K562 (cell line): ENCODE data around the gene ARSI. TPM values are rescaled to one million over a fixed set of nuclear protein-coding genes. Genes with fewer than 3 reads are reported as not detected.

Experiments used
- ATAC-seq: fragments of 200-7000 bp; cut with Tn5 transposase; 3 replicates; pipeline ENCODE4 v1.9.1; 2020; ENCODE audit warnings: moderate library complexity
- BruUV-seq: library from RNA; stranded (reverse); fragments of 400-500 nt; replicated peaks from 2 replicates; lab custom pipeline; 2021; lab: Mats Ljungman, UMichigan
- CTCF ChIA-PET: fragments of 300-600 bp; formaldehyde crosslinking; extraction: SDS; loops from one replicate; lab custom pipeline; 2021; ENCODE audit warnings: low intra/inter-chr PET ratio; lab: Yijun Ruan, JAX
- POLR2A ChIA-PET: fragments of 300-600, 350-650 bp; sonication (Branson Sonifier 250); formaldehyde crosslinking; extraction: SDS; loops from one replicate; lab custom pipeline; 2021; ENCODE audit warnings: antibody characterized with exemption, inconsistent platforms; lab: Yijun Ruan, JAX
- DNase-seq, 4 experiments: peaks; one replicate each; pipeline versions ENCODE4 v3.0.0 to v3.0.0-alpha.2; 2011 to 2018; ENCODE audit warnings: low spot score in 3 of 4, mixed read lengths in 3 of 4; ENCODE audit errors: extremely low read depth in 1 of 4
- FAIRE-seq: peaks from 2 replicates; lab custom pipeline; 2011; peaks lifted over from hg19 to GRCh38; lab: Jason Lieb, UNC
- H2AFZ ChIP-seq: 2 replicates; pipeline ENCODE4 v1.6.0; 2011; ENCODE audit warnings: low read depth, low read length, control low read depth, inconsistent platforms
- H3K27ac ChIP-seq: fragments of 200-600 bp; 3 replicates; pipeline ENCODE4 v1.8.0; 2011; ENCODE audit warnings: low read depth, mild to moderate bottlenecking, control low read depth, inconsistent platforms, low read length, moderate library complexity, mixed read lengths; ENCODE audit errors: extremely low read depth
- H3K27me3 ChIP-seq, 2 experiments: fragments of 300-600 bp in 1 of 2; 2 replicates in 1 of 2; 3 replicates in 1 of 2; pipeline versions ENCODE4 v1.6.0 to v1.8.0; 2011; ENCODE audit warnings: inconsistent platforms in 2 of 2, low read length in 2 of 2, mild to moderate bottlenecking in 1 of 2, mixed read lengths in 1 of 2, moderate library complexity in 1 of 2; ENCODE audit not compliant: control insufficient read depth in 2 of 2, insufficient read depth in 2 of 2
- H3K36me3 ChIP-seq: fragments of 300-600 bp; 3 replicates; pipeline ENCODE4 v1.8.0; 2011; ENCODE audit warnings: mild to moderate bottlenecking, low read length, inconsistent platforms; ENCODE audit not compliant: control insufficient read depth, insufficient read depth
- H3K4me1 ChIP-seq, 2 experiments: fragments of 200-600 bp in 1 of 2; replicated peaks in 1 of 2; 2 replicates in 1 of 2; 3 replicates in 1 of 2; pipeline versions ENCODE4 v1.5.1 to v1.8.0; 2011; ENCODE audit warnings: inconsistent platforms in 2 of 2, low read length in 2 of 2, mild to moderate bottlenecking in 1 of 2, mixed read lengths in 1 of 2, moderate library complexity in 1 of 2; ENCODE audit not compliant: control insufficient read depth in 2 of 2, insufficient read depth in 2 of 2
- H3K4me2 ChIP-seq: 2 replicates; pipeline ENCODE4 v1.6.1; 2011; ENCODE audit warnings: low read length, control low read depth, inconsistent platforms, mixed read lengths; ENCODE audit not compliant: insufficient read depth
- H3K4me3 ChIP-seq: fragments of 200-600 bp; sonication (generic), shearing (Covaris generic); 2 replicates; pipeline ENCODE4 v1.5.1; 2016; ENCODE audit warnings: control low read depth, inconsistent platforms
- H3K79me2 ChIP-seq: fragments of 200-600 bp; 3 replicates; pipeline ENCODE4 v1.8.0; 2011; ENCODE audit warnings: low read length, inconsistent platforms; ENCODE audit not compliant: control insufficient read depth, insufficient read depth
- H3K9ac ChIP-seq, 2 experiments: 2 replicates each; pipeline versions ENCODE4 v1.6.0 to v1.6.1; 2011; ENCODE audit warnings: low read depth in 2 of 2, low read length in 2 of 2, control low read depth in 1 of 2, inconsistent platforms in 1 of 2, mild to moderate bottlenecking in 1 of 2, mixed read lengths in 1 of 2; ENCODE audit not compliant: insufficient read depth in 1 of 2
- H3K9me1 ChIP-seq: one replicate; pipeline ENCODE4 v1.6.0; 2011; ENCODE audit warnings: inconsistent platforms, mild to moderate bottlenecking, low read length, moderate library complexity; ENCODE audit not compliant: control insufficient read depth, insufficient read depth
- H3K9me3 ChIP-seq: replicated peaks from 2 replicates; pipeline ENCODE4 v1.5.1; 2011; ENCODE audit warnings: low read depth, low read length, inconsistent platforms; ENCODE audit not compliant: control insufficient read depth, insufficient read depth
- H4K20me1 ChIP-seq: replicated peaks from 2 replicates; pipeline ENCODE4 v1.6.1; 2011; ENCODE audit warnings: low read length, inconsistent platforms, mixed read lengths; ENCODE audit not compliant: control insufficient read depth, insufficient read depth
- ARID1B ChIP-seq: fragments of 450-650 bp; IDR thresholded peaks from 2 replicates; pipeline ENCODE4 v1.6.1; 2016; ENCODE audit warnings: antibody characterized with exemption, mild to moderate bottlenecking, inconsistent platforms
- BCOR ChIP-seq: fragments of 450-650 bp; IDR thresholded peaks from 2 replicates; pipeline ENCODE4 v1.6.1; 2016
- BHLHE40 ChIP-seq: IDR thresholded peaks from 2 replicates; pipeline ENCODE4 v1.6.1; 2011; ENCODE audit warnings: low read length, improper control_type of control experiment
- CBFA2T3 ChIP-seq: fragments of 450-650 bp; IDR thresholded peaks from 2 replicates; pipeline ENCODE4 v1.6.1; 2017
- EGR1 ChIP-seq: fragments of 450-650 bp; conservative IDR thresholded peaks from 2 replicates; pipeline ENCODE4 v1.6.1; 2017; ENCODE audit warnings: mild to moderate bottlenecking
- EWSR1 ChIP-seq: fragments of 450-650 bp; IDR thresholded peaks from 2 replicates; pipeline ENCODE4 v1.6.1; 2018; ENCODE audit warnings: borderline replicate concordance, mild to moderate bottlenecking, low read depth, moderate library complexity; ENCODE audit not compliant: partially characterized antibody
- FOXJ3 ChIP-seq: sonication (generic); formaldehyde crosslinking; IDR thresholded peaks from 2 replicates; pipeline ENCODE4 v1.4.0; 2020; ENCODE audit warnings: mild to moderate bottlenecking, missing genetic modification reagents
- FOXP1 ChIP-seq: sonication (generic); formaldehyde crosslinking; IDR thresholded peaks from 2 replicates; pipeline ENCODE4 v1.8.0; 2022; ENCODE audit warnings: mild to moderate bottlenecking, missing genetic modification reagents
- KDM1A ChIP-seq, 2 experiments: fragments of 450-650 bp; IDR thresholded peaks; 2 replicates each; pipeline ENCODE4 v1.6.1; 2016; ENCODE audit warnings: mild to moderate bottlenecking in 2 of 2
- MYNN ChIP-seq, 2 experiments: sonication (generic); formaldehyde crosslinking in 1 of 2; IDR thresholded peaks; 2 replicates each; pipeline versions ENCODE4 v1.5.0 to v1.6.1; 2016 to 2020; ENCODE audit warnings: antibody characterized with exemption in 1 of 2, missing genetic modification reagents in 1 of 2
- SETDB1 ChIP-seq: IDR thresholded peaks from one replicate; pipeline ENCODE4 v1.6.1; 2012; ENCODE audit warnings: low read length, control low read depth, inconsistent platforms
- SMAD1 ChIP-seq: fragments of 150-350 bp; IDR thresholded peaks from 2 replicates; pipeline ENCODE4 v1.6.1; 2014; ENCODE audit warnings: low read length, low read depth; ENCODE audit not compliant: partially characterized antibody
- SMARCA4 ChIP-seq: fragments of 450-650 bp; IDR thresholded peaks from 2 replicates; pipeline ENCODE4 v1.6.1; 2016
- SMC3 ChIP-seq: conservative IDR thresholded peaks from 2 replicates; pipeline ENCODE4 v1.6.1; 2011; ENCODE audit warnings: low read depth, low read length, improper control_type of control experiment; ENCODE audit not compliant: insufficient read depth
- SPI1 ChIP-seq: IDR thresholded peaks from 2 replicates; pipeline ENCODE4 v1.6.1; 2011; ENCODE audit warnings: low read depth, low read length, control low read depth, borderline replicate concordance
- STAG1 ChIP-seq: sonication (generic); formaldehyde crosslinking; IDR thresholded peaks from 2 replicates; pipeline ENCODE4 v1.5.0; 2020; ENCODE audit warnings: missing genetic modification reagents, borderline replicate concordance
- U2AF2 ChIP-seq: fragments of 200-400 bp; formaldehyde crosslinking; optimal IDR thresholded peaks from 2 replicates; pipeline ENCODE3; 2017; ENCODE audit warnings: low read depth, mild to moderate bottlenecking, low read length
- ZBTB7A ChIP-seq: IDR thresholded peaks from 2 replicates; pipeline ENCODE4 v1.6.1; 2011; ENCODE audit warnings: low read depth, mild to moderate bottlenecking, low read length, moderate library complexity, borderline replicate concordance; ENCODE audit not compliant: control insufficient read depth
- ZFP36 ChIP-seq: fragments of 150-350 bp; IDR thresholded peaks from 2 replicates; pipeline ENCODE4 v1.6.1; 2018; ENCODE audit warnings: low read length, low read depth; ENCODE audit not compliant: partially characterized antibody
- WGBS: fragments of 100-300 bp; shearing (Covaris generic); methylation state at CpG from one replicate; pipeline ENCODE4 v1.1.6; 2016; ENCODE audit warnings: low coverage, mixed read lengths; ENCODE audit not compliant: insufficient coverage; ENCODE audit errors: missing lambda C conversion rate; 5-methylcytosine and 5-hydroxymethylcytosine counted together
- in situ Hi-C: fragments of 300-500 bp; cut with MboI; formaldehyde crosslinking; loops from 4 replicates; pipeline ENCODE4 v1.15.0; 2018; ENCODE audit warnings: inconsistent platforms, mixed read lengths
- intact Hi-C: fragments of 100-400 bp; cut with micrococcal nuclease; formaldehyde crosslinking; loops from 2 replicates; pipeline ENCODE4 v1.14.2; 2022
- polyA plus RNA-seq, 8 experiments: library from polyadenylated mRNA; depleted of rRNA in 4 of 8; stranded (reverse) in 5 of 8; unstranded in 3 of 8; fragments of >200 nt; fragmentation: Nextera tagmentation in 2 of 8; fragmentation: Illumina TruSeq in 1 of 8; extraction: Ambion mirVana in 2 of 8; extraction: Trizol in 1 of 8; gene quantifications; 2 replicates each; pipeline versions ENCODE4 v1.2.1 to v1.2.3, GENCODE V29; 2011 to 2014; ENCODE audit warnings: inconsistent platforms in 1 of 8, missing spikeins in 1 of 8
- total RNA-seq, 7 experiments: library from RNA; depleted of rRNA in 6 of 7; stranded (reverse); fragments of >200 nt in 6 of 7; fragmentation: Illumina TruSeq in 2 of 7; extraction: Trizol in 2 of 7; gene quantifications; 2 replicates each; pipeline versions ENCODE4 v1.2.1 to v1.2.3, GENCODE V29; 2011 to 2021; ENCODE audit warnings: low replicate concordance in 1 of 7
- TF ChIP-seq, protein P1 (sequence below): sonication (generic); formaldehyde crosslinking; IDR thresholded peaks from 2 replicates; pipeline ENCODE4 v1.8.0; 2022; ENCODE audit warnings: missing genetic modification reagents, mild to moderate bottlenecking, borderline replicate concordance
- TF ChIP-seq, protein P2 (sequence below): IDR thresholded peaks from 2 replicates; pipeline ENCODE4 v1.6.1; 2016; ENCODE audit warnings: missing genetic modification characterization, missing compliant biosample characterization

The ARSI gene
- total and polyA plus RNA-seq, 9 of the 15 experiments (the other 6 are each of a cell fraction or from before 2014, with no cell fraction given) = 0.04 to 0.07 TPM; not detected in 7

DNA sequence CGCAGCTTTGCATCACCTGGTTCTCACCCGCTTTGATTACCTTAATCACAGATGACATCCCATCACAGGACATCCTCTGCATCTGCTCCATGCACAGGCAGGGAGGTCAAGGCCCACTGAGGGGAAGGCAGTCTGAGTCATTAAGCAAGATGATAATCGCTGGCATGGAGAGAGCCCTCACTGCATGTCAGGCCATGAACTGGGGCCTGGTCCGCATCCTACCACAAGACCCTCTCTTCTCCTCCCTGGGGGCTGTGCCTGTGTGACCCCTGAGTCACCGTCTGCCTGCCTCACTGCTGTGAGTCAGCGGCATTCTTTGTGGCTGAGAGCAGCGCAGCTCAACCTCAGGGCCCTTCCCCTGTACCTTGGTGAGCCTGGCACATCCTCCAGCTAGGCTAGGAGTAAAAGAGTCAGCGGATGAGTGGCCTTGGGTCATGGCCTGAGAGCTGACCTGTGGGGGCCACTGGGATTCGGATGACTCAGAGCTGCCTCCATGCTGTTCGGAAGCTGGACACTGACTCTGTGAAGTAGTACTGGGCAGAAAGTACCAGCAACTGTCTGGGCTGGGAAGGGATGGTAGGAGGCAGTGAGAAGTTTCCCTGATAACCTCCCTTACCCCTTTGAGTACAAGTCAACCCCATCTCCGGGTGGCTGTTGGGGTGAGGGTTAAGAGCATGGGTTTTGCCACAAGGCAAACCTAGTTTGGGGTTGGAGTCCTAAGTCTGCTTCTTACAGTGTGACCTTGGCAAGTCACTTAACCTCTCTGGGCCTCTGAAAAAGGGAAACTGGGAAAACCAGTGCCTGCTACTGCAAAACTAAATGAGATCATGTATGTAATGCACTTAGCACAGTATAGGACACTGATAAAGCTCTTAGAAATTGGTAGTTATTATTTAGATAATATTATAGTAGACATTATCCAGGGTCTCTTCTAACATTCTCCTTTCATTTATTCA lies 14.6 kb upstream of the ARSI start:
- no peak overlapping the region for H3K27ac ChIP-seq
- BruUV-seq = no TSS peak
- intact Hi-C loops (no loop called here), in situ Hi-C loops (no loop called here)
- no peaks in the 10 kb centered on the region; the same call in 1 of the 2 replicates for H3K9me3 ChIP-seq
- CTCF ChIA-PET = no interaction called here
- H3K27me3 ChIP-seq = peaks cover 8 to 29% of the 10 kb centered on the region in 2 experiments; a peak in 4 of 5 replicates
- peak overlapping the region in 1 of 2 experiments; percentile 43; a peak in 1 of 4 replicates for H3K9ac ChIP-seq
- 5% methylated on average over 10 of the region's 11 CpGs for WGBS
- no peak for FAIRE-seq
- H3K4me1 ChIP-seq = peaks cover 0 to 4% of the 10 kb centered on the region in 2 experiments; a peak in 2 of 5 replicates
- no peak overlapping the region for H2AFZ ChIP-seq
- no peak overlapping the region for H3K4me3 ChIP-seq
- H3K36me3 ChIP-seq = no peaks in the 10 kb centered on the region
- no peaks in the 10 kb centered on the region for H3K9me1 ChIP-seq
- peak; percentile 22 to 56 (median 27) for DNase-seq
- H3K4me2 ChIP-seq = no peak overlapping the region
- H3K79me2 ChIP-seq = no peaks in the 10 kb centered on the region
- POLR2A ChIA-PET = interaction anchor here (0.7 kb wide), 1 partner anchor 9 kb away, joined by 3 read pairs; no protein-coding TSS in a partner anchor
- H4K20me1 ChIP-seq = peaks cover 2% of the 10 kb centered on the region; the same call in 1 of the 2 replicates
- peak; percentile 54 for ATAC-seq
- no peak for TF ChIP-seq U2AF2
- TF ChIP-seq, protein P1, sequence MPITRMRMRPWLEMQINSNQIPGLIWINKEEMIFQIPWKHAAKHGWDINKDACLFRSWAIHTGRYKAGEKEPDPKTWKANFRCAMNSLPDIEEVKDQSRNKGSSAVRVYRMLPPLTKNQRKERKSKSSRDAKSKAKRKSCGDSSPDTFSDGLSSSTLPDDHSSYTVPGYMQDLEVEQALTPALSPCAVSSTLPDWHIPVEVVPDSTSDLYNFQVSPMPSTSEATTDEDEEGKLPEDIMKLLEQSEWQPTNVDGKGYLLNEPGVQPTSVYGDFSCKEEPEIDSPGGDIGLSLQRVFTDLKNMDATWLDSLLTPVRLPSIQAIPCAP (CRISPR knock-in tag) = no peak
- TF ChIP-seq SMC3 = no peak
- TF ChIP-seq STAG1 (CRISPR knock-in tag) = 0 out of 2 replicates have a peak, but pooled peaks have one; percentile 23
- peak; percentile 30; the same call in 1 of the 2 replicates for TF ChIP-seq EGR1
- no peak for TF ChIP-seq SMAD1
- TF ChIP-seq MYNN (IDR thresholded peaks at IDR 0.05) = no peak
- TF ChIP-seq MYNN (CRISPR knock-in tag; IDR thresholded peaks at IDR 0.05) = no peak
- TF ChIP-seq SMARCA4 = peak; percentile 70
- TF ChIP-seq BCOR = peak; percentile 20; the same call in 1 of the 2 replicates
- peak; percentile 63 for TF ChIP-seq ZFP36
- TF ChIP-seq, protein P2, sequence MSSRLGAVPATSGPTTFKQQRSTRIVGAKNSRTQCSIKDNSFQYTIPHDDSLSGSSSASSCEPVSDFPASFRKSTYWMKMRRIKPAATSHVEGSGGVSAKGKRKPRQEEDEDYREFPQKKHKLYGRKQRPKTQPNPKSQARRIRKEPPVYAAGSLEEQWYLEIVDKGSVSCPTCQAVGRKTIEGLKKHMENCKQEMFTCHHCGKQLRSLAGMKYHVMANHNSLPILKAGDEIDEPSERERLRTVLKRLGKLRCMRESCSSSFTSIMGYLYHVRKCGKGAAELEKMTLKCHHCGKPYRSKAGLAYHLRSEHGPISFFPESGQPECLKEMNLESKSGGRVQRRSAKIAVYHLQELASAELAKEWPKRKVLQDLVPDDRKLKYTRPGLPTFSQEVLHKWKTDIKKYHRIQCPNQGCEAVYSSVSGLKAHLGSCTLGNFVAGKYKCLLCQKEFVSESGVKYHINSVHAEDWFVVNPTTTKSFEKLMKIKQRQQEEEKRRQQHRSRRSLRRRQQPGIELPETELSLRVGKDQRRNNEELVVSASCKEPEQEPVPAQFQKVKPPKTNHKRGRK (tag) = no peak
- no peak for TF ChIP-seq EWSR1
- TF ChIP-seq SPI1 = no peak
- peak in 1 of 2 experiments; percentile 22; a peak in 2 of 4 replicates for TF ChIP-seq KDM1A (IDR thresholded peaks at IDR 0.05)
- peak; percentile 76 for TF ChIP-seq ARID1B
- no peak for TF ChIP-seq FOXP1 (CRISPR knock-in tag)
- peak; percentile 33; the same call in 1 of the 2 replicates for TF ChIP-seq CBFA2T3
- TF ChIP-seq SETDB1 = peak; percentile 22
- TF ChIP-seq BHLHE40 = peak; percentile 28; the same call in 1 of the 2 replicates
- peak; percentile 91 for TF ChIP-seq ZBTB7A
- no peak for TF ChIP-seq FOXJ3 (CRISPR knock-in tag)
